Activated T-helper 2 cell treated with anti-CD3 and anti-CD28 coated beads, Interferon-gamma antibody, Interleukin-2, Interleukin-4, amounts not matched to agents 10 μg/mL and 5 μg/mL and 100 μg/mL, durations not matched to agents 14 hours and 24 hours and 36 hours (primary cell): Measurements from ENCODE around the gene CHPF2. TPM values are rescaled to one million over a fixed set of nuclear protein-coding genes. Genes with fewer than 3 reads are reported as not detected.

Experiments used
- DNase-seq: peaks from one replicate; pipeline ENCODE4 v3.0.0; 2021; ENCODE audit warnings: low spot score
- H3K27ac Mint-ChIP-seq: one replicate; pipeline ENCODE4 v1.8.0; 2021; ENCODE audit warnings: mixed read lengths
- H3K27me3 Mint-ChIP-seq: one replicate; pipeline ENCODE4 v1.8.0; 2021; ENCODE audit warnings: low read depth, mixed read lengths
- H3K36me3 Mint-ChIP-seq: one replicate; pipeline ENCODE4 v1.8.0; 2021; ENCODE audit warnings: low read depth, mixed read lengths
- H3K4me1 Mint-ChIP-seq: one replicate; pipeline ENCODE4 v1.8.0; 2021; ENCODE audit warnings: low read depth, mixed read lengths
- H3K4me3 Mint-ChIP-seq: one replicate; pipeline ENCODE4 v1.8.0; 2021; ENCODE audit warnings: low read depth, mild to moderate bottlenecking, moderate library complexity, mixed read lengths
- H3K9me3 Mint-ChIP-seq: one replicate; pipeline ENCODE4 v1.8.0; 2021; ENCODE audit warnings: mixed read lengths
- intact Hi-C: fragments of 100-400 bp; cut with micrococcal nuclease; formaldehyde crosslinking; loops from one replicate; pipeline ENCODE4 v1.15.1; 2023
- total RNA-seq: library from RNA; stranded (reverse); gene quantifications from 2 replicates; pipeline ENCODE4 v1.2.3, GENCODE V29; 2022

CHPF2 gene
- total RNA-seq, 1 donor from 2014 or later = 46.0 TPM

- intact Hi-C loops = loop anchor here (5.0 kb wide), 1 partner anchor 79 kb away; the partner anchor contains the start of gene GBX1
- no peaks in the 10 kb centered on the region for H3K9me3 Mint-ChIP-seq
- H3K4me1 Mint-ChIP-seq = peaks cover 25% of the 10 kb centered on the region
- H3K4me3 Mint-ChIP-seq = peak overlapping the region; percentile 30
- DNase-seq = no peak
- peaks cover 52% of the 10 kb centered on the region for H3K27me3 Mint-ChIP-seq
- H3K36me3 Mint-ChIP-seq = no peaks in the 10 kb centered on the region
- H3K27ac Mint-ChIP-seq = no peak overlapping the region
These were observed 14.0 kb downstream of the CHPF2 start for GRCh38 chr7:151246102-151246850.

GRCh38 chr7:151246851-151247580, 14.7 kb downstream of the CHPF2 start:
- intact Hi-C loops = loop anchor here (5.0 kb wide), 1 partner anchor 80 kb away; the partner anchor contains the start of gene GBX1
- H3K4me3 Mint-ChIP-seq = no peak overlapping the region
- H3K27ac Mint-ChIP-seq = no peak overlapping the region
- no peaks in the 10 kb centered on the region for H3K36me3 Mint-ChIP-seq
- peaks cover 54% of the 10 kb centered on the region for H3K27me3 Mint-ChIP-seq
- DNase-seq = no peak
- H3K4me1 Mint-ChIP-seq = peaks cover 25% of the 10 kb centered on the region
- no peaks in the 10 kb centered on the region for H3K9me3 Mint-ChIP-seq

- H3K27me3 Mint-ChIP-seq = peaks cover 61% of the 10 kb centered on the region
- H3K36me3 Mint-ChIP-seq = no peaks in the 10 kb centered on the region
- H3K9me3 Mint-ChIP-seq = no peaks in the 10 kb centered on the region
- no peak overlapping the region for H3K27ac Mint-ChIP-seq
- H3K4me3 Mint-ChIP-seq = peak overlapping the region; percentile 7
- DNase-seq = no peak
- H3K4me1 Mint-ChIP-seq = peaks cover 25% of the 10 kb centered on the region
- intact Hi-C loops = loop anchor here (5.0 kb wide), 1 partner anchor 80 kb away; the partner anchor contains the start of gene GBX1
These were observed 15.5 kb downstream of the CHPF2 start for GRCh38 chr7:151247611-151248345.

- no peak for DNase-seq
- no peaks in the 10 kb centered on the region for H3K9me3 Mint-ChIP-seq
- H3K4me1 Mint-ChIP-seq = peaks cover 19% of the 10 kb centered on the region
- peak within 1 kb of the TSS; percentile 58 for H3K4me3 Mint-ChIP-seq
- H3K27me3 Mint-ChIP-seq = peaks cover 66% of the 10 kb centered on the region
- no peaks in the 10 kb centered on the region for H3K36me3 Mint-ChIP-seq
- H3K27ac Mint-ChIP-seq = no peak within 1 kb of the TSS
- intact Hi-C loops = loop anchor here (5.0 kb wide), 1 partner anchor 81 kb away; the partner anchor contains the start of gene GBX1
These were observed 16.2 kb downstream of the CHPF2 start, which contains the start of gene SMARCD3 for GRCh38 chr7:151248346-151249033. Gene SMARCD3 (minus strand): TSS chr7:151248694. CDS start chr7:151248562, 132 bp downstream.

- peaks cover 13% of the 10 kb centered on the region for H3K4me1 Mint-ChIP-seq
- H3K27me3 Mint-ChIP-seq = peaks cover 73% of the 10 kb centered on the region
- H3K4me3 Mint-ChIP-seq = peak overlapping the region; percentile 58
- intact Hi-C loops = loop anchor here (5.0 kb wide), 1 partner anchor 82 kb away; the partner anchor contains the start of gene GBX1
- no peak for DNase-seq
- H3K9me3 Mint-ChIP-seq = no peaks in the 10 kb centered on the region
- no peak overlapping the region for H3K27ac Mint-ChIP-seq
- no peaks in the 10 kb centered on the region for H3K36me3 Mint-ChIP-seq
These were observed 16.9 kb downstream of the CHPF2 start for GRCh38 chr7:151249034-151249731.

GRCh38 chr7:151249732-151250072, 17.4 kb downstream of the CHPF2 start:
- DNase-seq = no peak
- intact Hi-C loops = loop anchor here (5.0 kb wide), 1 partner anchor 82 kb away; the partner anchor contains the start of gene GBX1
- Mint-ChIP-seq H3K9me3 (no peaks in the 10 kb centered on the region), H3K4me1 (peaks cover 8% of the 10 kb centered on the region), H3K27ac (no peak overlapping the region), H3K4me3 (no peak overlapping the region), H3K36me3 (no peaks in the 10 kb centered on the region), H3K27me3 (peaks cover 75% of the 10 kb centered on the region)

GRCh38 chr7:151250181-151251132, 18.2 kb downstream of the CHPF2 start:
- no peak for DNase-seq
- H3K9me3 Mint-ChIP-seq = no peaks in the 10 kb centered on the region
- H3K4me3 Mint-ChIP-seq = no peak overlapping the region
- no peaks in the 10 kb centered on the region for H3K36me3 Mint-ChIP-seq
- no peak overlapping the region for H3K27ac Mint-ChIP-seq
- peaks cover 5% of the 10 kb centered on the region for H3K4me1 Mint-ChIP-seq
- H3K27me3 Mint-ChIP-seq = peaks cover 80% of the 10 kb centered on the region
- intact Hi-C loops = no loop called here

GRCh38 chr7:151251328-151251688, 19.0 kb downstream of the CHPF2 start:
- no peak overlapping the region for H3K27ac Mint-ChIP-seq

GRCh38 chr7:151251689-151252560, 19.6 kb downstream of the CHPF2 start:
- H3K36me3 Mint-ChIP-seq = no peaks in the 10 kb centered on the region
- H3K27me3 Mint-ChIP-seq = peaks cover 75% of the 10 kb centered on the region
- no peak overlapping the region for H3K4me3 Mint-ChIP-seq
- H3K4me1 Mint-ChIP-seq = peaks cover 5% of the 10 kb centered on the region
- H3K9me3 Mint-ChIP-seq = no peaks in the 10 kb centered on the region
- intact Hi-C loops = no loop called here
- no peak for DNase-seq
- no peak overlapping the region for H3K27ac Mint-ChIP-seq

More at GRCh38 chr7:151251328-151251688, 19.0 kb downstream of the CHPF2 start:
- Mint-ChIP-seq H3K36me3 (no peaks in the 10 kb centered on the region), H3K27me3 (peaks cover 78% of the 10 kb centered on the region), H3K9me3 (no peaks in the 10 kb centered on the region), H3K4me3 (no peak overlapping the region), H3K4me1 (peaks cover 5% of the 10 kb centered on the region)
- intact Hi-C loops = no loop called here
- no peak for DNase-seq

GRCh38 chr7:151252561-151252835, 20.2 kb downstream of the CHPF2 start:
- Mint-ChIP-seq H3K27me3 (peaks cover 69% of the 10 kb centered on the region), H3K9me3 (no peaks in the 10 kb centered on the region), H3K4me3 (no peak overlapping the region), H3K27ac (no peak overlapping the region), H3K36me3 (no peaks in the 10 kb centered on the region), H3K4me1 (peaks cover 5% of the 10 kb centered on the region)
- no peak for DNase-seq
- intact Hi-C loops = no loop called here
